Esophagus muscularis mucosa (tissue), 4 donors: ENCODE data around the gene HEYL. TPM values are rescaled to one million over a fixed set of nuclear protein-coding genes. Genes with fewer than 3 reads are reported as not detected.

ENCODE experiments used
- DNase-seq: peaks from one replicate; pipeline ENCODE4 v3.0.0-alpha.2; 2017; ENCODE audit errors: extremely low spot score
- H3K27ac ChIP-seq, 4 donors: fragments of 200-600 bp; sonication (generic); replicated peaks in 1 of 4; 1 replicate in 3 of 4; 2 replicates in 1 of 4; pipeline ENCODE4 v1.5.1; 2016 to 2019; ENCODE audit warnings: mild to moderate bottlenecking in 1 of 4
- H3K27me3 ChIP-seq, 4 donors: fragments of 200-600 bp; sonication (generic); one replicate each; pipeline versions ENCODE4 v1.5.1 to v1.6.0; 2016 to 2019
- H3K36me3 ChIP-seq, 4 donors: fragments of 200-600 bp; sonication (generic); one replicate each; pipeline ENCODE4 v1.5.1; 2016 to 2019
- H3K4me1 ChIP-seq, 4 donors: fragments of 200-600 bp; sonication (generic); one replicate each; pipeline ENCODE4 v1.5.1; 2016 to 2019
- H3K4me3 ChIP-seq, 4 donors: fragments of 200-600 bp; sonication (generic); 1 replicate in 2 of 4; 2 replicates in 2 of 4; pipeline ENCODE4 v1.5.1; 2016 to 2019; ENCODE audit warnings: mild to moderate bottlenecking in 4 of 4, moderate library complexity in 1 of 4
- H3K9me3 ChIP-seq, 4 donors: fragments of 200-600 bp; sonication (generic); 1 replicate in 3 of 4; 2 replicates in 1 of 4; pipeline ENCODE4 v1.5.1; 2016 to 2019
- EP300 ChIP-seq: sonication (generic); formaldehyde crosslinking; IDR thresholded peaks from one replicate; pipeline ENCODE4 v1.6.1; 2017; ENCODE audit warnings: antibody characterized with exemption
- POLR2A ChIP-seq: fragments of 450-650 bp; IDR thresholded peaks from one replicate; pipeline ENCODE4 v1.6.1; 2017; ENCODE audit warnings: antibody characterized with exemption, moderate library complexity, mild to moderate bottlenecking, low read depth
- POLR2AphosphoS5 ChIP-seq, 2 donors: sonication (generic); formaldehyde crosslinking; IDR thresholded peaks; one replicate each; pipeline ENCODE4 v1.6.1; 2017; ENCODE audit warnings: antibody characterized with exemption in 2 of 2
- WGBS: methylation state at CpG from one replicate; pipeline ENCODE4 v1.1.5; 2018; 5-methylcytosine and 5-hydroxymethylcytosine counted together
- intact Hi-C: fragments of 100-400 bp; cut with DNase I; formaldehyde crosslinking; loops from one replicate; pipeline ENCODE4 v1.15.1; 2023
- total RNA-seq, 4 donors: library from RNA; depleted of rRNA; stranded (reverse); fragments of >200 nt; gene quantifications; one replicate each; pipeline versions ENCODE4 v1.1.0 to v1.2.1, GENCODE V29; 2016
- TF ChIP-seq, protein P1 (sequence below), 3 experiments: fragments of 200-600 bp in 2 of 3; fragments of 450-650 bp in 1 of 3; sonication (generic) in 2 of 3; IDR thresholded peaks; one replicate each; pipeline ENCODE4 v1.5.1; 2017 to 2019; ENCODE audit warnings: antibody characterized with exemption in 3 of 3, mild to moderate bottlenecking in 2 of 3, moderate library complexity in 1 of 3

Gene HEYL
- total RNA-seq, 4 donors from 2014 or later: 5.6 to 8.8 (median 8.4) TPM

DNA sequence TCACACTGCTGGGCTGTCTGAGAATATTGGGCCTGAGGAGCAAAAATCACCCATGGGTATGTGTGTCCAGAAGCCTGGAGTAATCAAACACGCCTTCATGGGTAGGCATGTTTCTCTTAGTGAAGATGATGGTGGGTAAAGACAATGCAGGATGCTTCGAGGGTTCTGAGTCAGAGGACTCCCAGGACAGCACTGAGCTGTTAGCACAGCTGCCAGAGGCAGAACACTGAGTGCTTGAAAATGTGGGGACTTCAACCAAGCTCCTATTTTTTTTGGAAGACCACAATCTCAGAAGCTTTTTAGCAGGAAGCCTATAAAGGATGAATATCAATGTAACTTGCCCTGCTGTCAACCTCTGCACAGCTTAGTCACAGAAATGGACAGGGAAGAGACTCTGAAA, 40.4 kb upstream of the HEYL start:
- Histone ChIP-seq H3K4me3 (no peak overlapping the region), H3K9me3 (no peaks in the 10 kb centered on the region), H3K27ac (no peak overlapping the region), H3K27me3 (peaks cover 0 to 42% (median 5%) of the 10 kb centered on the region in 4 donors), H3K36me3 (no peaks in the 10 kb centered on the region), H3K4me1 (no peaks in the 10 kb centered on the region)
- no peak for DNase-seq
- WGBS: 85% methylated on average over 2 of the region's 2 CpGs
- no peak for TF ChIP-seq POLR2AphosphoS5 (IDR thresholded peaks at IDR 0.05)
- TF ChIP-seq, protein P1, sequence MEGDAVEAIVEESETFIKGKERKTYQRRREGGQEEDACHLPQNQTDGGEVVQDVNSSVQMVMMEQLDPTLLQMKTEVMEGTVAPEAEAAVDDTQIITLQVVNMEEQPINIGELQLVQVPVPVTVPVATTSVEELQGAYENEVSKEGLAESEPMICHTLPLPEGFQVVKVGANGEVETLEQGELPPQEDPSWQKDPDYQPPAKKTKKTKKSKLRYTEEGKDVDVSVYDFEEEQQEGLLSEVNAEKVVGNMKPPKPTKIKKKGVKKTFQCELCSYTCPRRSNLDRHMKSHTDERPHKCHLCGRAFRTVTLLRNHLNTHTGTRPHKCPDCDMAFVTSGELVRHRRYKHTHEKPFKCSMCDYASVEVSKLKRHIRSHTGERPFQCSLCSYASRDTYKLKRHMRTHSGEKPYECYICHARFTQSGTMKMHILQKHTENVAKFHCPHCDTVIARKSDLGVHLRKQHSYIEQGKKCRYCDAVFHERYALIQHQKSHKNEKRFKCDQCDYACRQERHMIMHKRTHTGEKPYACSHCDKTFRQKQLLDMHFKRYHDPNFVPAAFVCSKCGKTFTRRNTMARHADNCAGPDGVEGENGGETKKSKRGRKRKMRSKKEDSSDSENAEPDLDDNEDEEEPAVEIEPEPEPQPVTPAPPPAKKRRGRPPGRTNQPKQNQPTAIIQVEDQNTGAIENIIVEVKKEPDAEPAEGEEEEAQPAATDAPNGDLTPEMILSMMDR (IDR thresholded peaks at IDR 0.05): no peak
- no peak for TF ChIP-seq POLR2A
- intact Hi-C loops: no loop called here

DNA sequence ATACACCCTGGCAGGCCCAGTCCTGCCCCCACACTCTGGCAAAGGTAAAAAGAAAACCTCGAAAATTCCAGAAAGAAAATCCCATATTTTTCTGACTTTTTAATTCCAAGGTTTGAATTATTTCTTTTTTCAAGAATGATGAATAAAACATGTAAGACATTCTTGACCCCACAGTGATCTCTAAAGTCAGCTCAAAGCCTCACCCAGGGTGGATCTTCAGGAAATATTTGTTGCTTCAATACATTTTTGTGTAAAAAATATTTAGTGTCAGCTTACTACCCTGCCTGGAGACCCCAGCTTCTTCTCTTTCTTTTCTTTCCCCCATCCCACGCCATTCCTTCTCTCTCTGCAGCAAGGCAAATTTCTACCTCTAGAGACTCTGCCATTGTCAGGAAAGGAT, 39.4 kb upstream of the HEYL start:
- peaks cover 0 to 32% (median 3%) of the 10 kb centered on the region in 4 donors for H3K27me3 ChIP-seq
- no peak for DNase-seq
- no peaks in the 10 kb centered on the region for H3K4me1 ChIP-seq
- intact Hi-C loops: no loop called here
- H3K36me3 ChIP-seq: no peaks in the 10 kb centered on the region
- TF ChIP-seq POLR2AphosphoS5 (IDR thresholded peaks at IDR 0.05) (no peak), EP300 (no peak), POLR2A (no peak)
- TF ChIP-seq, protein P1 (IDR thresholded peaks at IDR 0.05): no peak
- no peak overlapping the region for H3K4me3 ChIP-seq
- no peaks in the 10 kb centered on the region for H3K9me3 ChIP-seq
- no peak overlapping the region for H3K27ac ChIP-seq
- WGBS: 85% methylated on average over 2 of the region's 2 CpGs

DNA sequence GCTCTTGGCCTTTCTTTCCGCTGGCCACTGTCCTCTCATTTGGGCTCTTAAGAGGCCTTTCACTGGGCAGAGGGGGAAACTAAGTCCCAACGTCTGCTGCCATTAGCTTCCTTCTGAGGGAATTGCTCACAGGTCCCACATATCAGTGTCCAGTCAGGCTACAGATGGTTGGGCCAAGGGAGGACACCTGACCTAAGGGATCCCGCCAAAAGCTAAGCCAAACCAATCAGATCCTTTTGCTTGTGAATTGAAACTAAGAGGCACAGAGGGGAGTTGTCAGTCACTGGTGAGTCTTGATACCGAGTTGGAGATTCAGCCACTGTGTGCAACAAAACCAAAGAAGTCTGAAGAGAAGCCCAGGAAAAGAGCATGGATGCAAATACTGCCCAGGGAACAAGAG, 38.2 kb upstream of the HEYL start:
- WGBS: 76% methylated on average over 4 of the region's 4 CpGs
- Histone ChIP-seq H3K4me1 (peaks cover 0 to 1% (median under 1%) of the 10 kb centered on the region in 4 donors), H3K27me3 (peaks cover 0 to 25% (median under 1%) of the 10 kb centered on the region in 4 donors), H3K36me3 (no peaks in the 10 kb centered on the region), H3K27ac (no peak overlapping the region), H3K9me3 (no peaks in the 10 kb centered on the region), H3K4me3 (no peak overlapping the region)
- intact Hi-C loops: no loop called here
- TF ChIP-seq, protein P1 (IDR thresholded peaks at IDR 0.05): no peak
- TF ChIP-seq EP300 (no peak), POLR2A (no peak), POLR2AphosphoS5 (IDR thresholded peaks at IDR 0.05) (no peak)
- no peak for DNase-seq

DNA sequence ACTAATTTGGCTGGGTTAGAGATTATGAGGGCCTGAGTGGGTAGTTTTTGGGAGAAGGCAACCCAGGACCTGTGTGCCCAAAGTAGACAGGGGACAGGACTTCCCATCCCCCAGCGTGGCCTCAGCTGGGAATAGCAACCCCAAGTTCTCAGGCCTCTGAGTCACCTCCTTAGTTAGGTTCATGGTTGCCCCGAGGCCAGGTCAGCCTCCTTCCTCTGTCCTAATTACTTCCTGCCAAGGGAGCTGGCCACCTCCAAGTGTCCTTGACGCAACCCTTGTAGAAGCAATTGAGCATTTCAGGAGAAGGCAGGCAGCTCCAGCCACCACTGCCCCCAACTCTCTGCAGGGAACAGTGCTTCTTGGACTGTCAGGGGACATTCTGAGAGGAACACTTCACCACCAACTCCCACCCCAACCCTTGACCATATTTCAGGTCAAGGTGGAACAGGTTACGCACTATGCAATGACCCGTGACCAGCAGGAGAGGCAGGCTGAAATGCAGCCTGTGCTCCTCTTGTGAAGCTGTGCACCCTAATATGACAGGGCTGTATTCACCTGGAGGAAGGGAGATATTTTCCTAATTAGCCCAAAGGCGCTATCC, 37.6 kb upstream of the HEYL start:
- H3K36me3 ChIP-seq: no peaks in the 10 kb centered on the region
- peaks cover 4 to 7% (median 6%) of the 10 kb centered on the region in 4 donors for H3K4me1 ChIP-seq
- peaks cover 0 to 25% (median 3%) of the 10 kb centered on the region in 4 donors for H3K27me3 ChIP-seq
- DNase-seq: no peak
- H3K4me3 ChIP-seq: no peak overlapping the region
- intact Hi-C loops: no loop called here
- WGBS: 84% methylated on average over 5 of the region's 6 CpGs
- no peak overlapping the region for H3K27ac ChIP-seq
- H3K9me3 ChIP-seq: no peaks in the 10 kb centered on the region
- TF ChIP-seq EP300 (no peak), POLR2A (no peak), POLR2AphosphoS5 (IDR thresholded peaks at IDR 0.05) (no peak)
- TF ChIP-seq, protein P1 (IDR thresholded peaks at IDR 0.05): no peak

DNA sequence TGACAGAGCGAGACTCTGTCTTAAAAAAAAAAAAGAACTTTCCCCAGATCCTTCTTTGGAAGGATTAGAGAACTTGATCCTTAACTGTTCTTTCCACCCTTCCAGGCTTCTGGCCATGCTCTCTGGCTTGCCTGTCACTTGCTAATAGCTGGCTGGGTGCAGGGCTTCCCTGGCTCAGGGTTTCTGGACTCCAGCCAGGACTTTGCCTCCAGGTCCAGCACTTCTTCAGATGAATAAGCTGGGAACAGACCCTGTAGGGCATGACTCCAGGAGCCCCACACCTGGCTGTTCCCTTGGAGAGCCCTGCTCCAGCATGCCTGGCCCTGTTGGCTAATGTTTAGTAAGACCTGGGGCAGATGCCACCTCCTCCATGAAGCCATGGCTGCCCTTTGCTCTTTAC, 35.8 kb upstream of the HEYL start:
- TF ChIP-seq POLR2AphosphoS5 (IDR thresholded peaks at IDR 0.05) (no peak), POLR2A (no peak), EP300 (no peak)
- TF ChIP-seq, protein P1 (IDR thresholded peaks at IDR 0.05): no peak
- Histone ChIP-seq H3K36me3 (no peaks in the 10 kb centered on the region), H3K4me3 (no peak overlapping the region), H3K4me1 (peaks cover 15 to 21% (median 18%) of the 10 kb centered on the region in 4 donors), H3K9me3 (no peaks in the 10 kb centered on the region), H3K27me3 (peaks cover 0 to 38% (median 13%) of the 10 kb centered on the region in 4 donors), H3K27ac (no peak overlapping the region)
- no peak for DNase-seq
- intact Hi-C loops: no loop called here
- 67% methylated on average over 1 of the region's 1 CpG for WGBS
